Ovary (tissue), 9 donors: ENCODE data around the gene DDX25. TPM values are rescaled to one million over a fixed set of nuclear protein-coding genes. Genes with fewer than 3 reads are reported as not detected.

ENCODE experiments used
- DNase-seq, 5 donors: peaks; one replicate each; pipeline ENCODE4 v3.0.0-alpha.2; 2019 to 2020
- H3K27ac ChIP-seq, 2 donors: fragments of 200-600 bp; one replicate each; pipeline versions ENCODE4 v1.5.1 to v1.8.0; 2019 to 2022
- H3K27me3 ChIP-seq: fragments of 200-600 bp; one replicate; pipeline ENCODE4 v1.8.0; 2022
- H3K36me3 ChIP-seq: fragments of 200-600 bp; sonication (generic); one replicate; pipeline ENCODE4 v1.5.1; 2019
- H3K4me1 ChIP-seq: one replicate; pipeline ENCODE4 v1.8.1; 2013; ENCODE audit warnings: mild to moderate bottlenecking, moderate library complexity; ENCODE audit not compliant: insufficient read depth
- H3K4me3 ChIP-seq: fragments of 200-600 bp; sonication (generic); one replicate; pipeline ENCODE4 v1.5.1; 2017
- H3K9me3 ChIP-seq, 2 donors: fragments of 200-600 bp in 1 of 2; sonication (generic) in 1 of 2; one replicate each; pipeline versions ENCODE4 v1.5.1 to v1.8.1; 2013 to 2019; ENCODE audit warnings: mild to moderate bottlenecking in 1 of 2, moderate library complexity in 1 of 2
- EP300 ChIP-seq: sonication (generic); formaldehyde crosslinking; IDR thresholded peaks from one replicate; pipeline ENCODE4 v1.6.1; 2017; ENCODE audit warnings: antibody characterized with exemption
- POLR2A ChIP-seq: fragments of 450-650 bp; IDR thresholded peaks from one replicate; pipeline ENCODE4 v1.6.1; 2017; ENCODE audit warnings: antibody characterized with exemption, mild to moderate bottlenecking, moderate library complexity
- WGBS, 3 donors: extraction: QIAGEN DNeasy Blood & Tissue Kit in 1 of 3; methylation state at CpG; one replicate each; pipeline versions ENCODE4 v1.1.5 to v1.1.7; 2013 to 2017; 5-methylcytosine and 5-hydroxymethylcytosine counted together
- intact Hi-C, 4 donors: fragments of 100-400 bp; cut with DNase I; formaldehyde crosslinking; loops; one replicate each; pipeline versions ENCODE4 v1.11.0 to v1.15.1; 2022 to 2023
- polyA plus RNA-seq, 2 donors: library from polyadenylated mRNA; stranded (reverse); fragments of 200-250 nt in 1 of 2; fragments of 350-450 nt in 1 of 2; fragmentation: Illumina TruSeq in 1 of 2; extraction: RNeasy Lipid Tissue Mini Kit (QIAGEN cat#74804) in 1 of 2; gene quantifications; one replicate each; pipeline ENCODE4 v1.2.3, GENCODE V29; 2013 to 2014
- total RNA-seq, 7 donors: library from RNA; depleted of rRNA in 2 of 7; stranded (reverse); fragments of >200 nt in 2 of 7; fragmentation: NEBNext Ultra II Directional in 3 of 7; extraction: Animal tissue kit (Norgen Biotek cat#: 25700) in 3 of 7; gene quantifications; one replicate each; pipeline versions ENCODE4 v1.1.0 to v1.2.4, GENCODE V29; 2016 to 2023
- TF ChIP-seq, protein P1 (sequence below), 3 donors: fragments of 450-650 bp in 2 of 3; fragments of 200-600 bp in 1 of 3; IDR thresholded peaks; one replicate each; pipeline versions ENCODE4 v1.5.1 to v1.8.0; 2016 to 2022; ENCODE audit warnings: antibody characterized with exemption in 3 of 3, mild to moderate bottlenecking in 1 of 3
- donor health status: DM: no; HTN: no; CAD: no; lungs with moderate emphysema.
- donor health status: DM: no; HTN: no; CAD: no.
- donor health status: Bipolar disorder and iron deficiency.
- donor health status: DM: yes; HTN: yes; CAD: no.
- donor health status: DM: no; HTN: no; CAD: no.
- donor health status: DM: yes; HTN: yes; CAD: no.

The DDX25 gene
- total and polyA plus RNA-seq, 9 donors, result 0.23 to 0.92 (median 0.58) TPM; not detected in 1

DNA sequence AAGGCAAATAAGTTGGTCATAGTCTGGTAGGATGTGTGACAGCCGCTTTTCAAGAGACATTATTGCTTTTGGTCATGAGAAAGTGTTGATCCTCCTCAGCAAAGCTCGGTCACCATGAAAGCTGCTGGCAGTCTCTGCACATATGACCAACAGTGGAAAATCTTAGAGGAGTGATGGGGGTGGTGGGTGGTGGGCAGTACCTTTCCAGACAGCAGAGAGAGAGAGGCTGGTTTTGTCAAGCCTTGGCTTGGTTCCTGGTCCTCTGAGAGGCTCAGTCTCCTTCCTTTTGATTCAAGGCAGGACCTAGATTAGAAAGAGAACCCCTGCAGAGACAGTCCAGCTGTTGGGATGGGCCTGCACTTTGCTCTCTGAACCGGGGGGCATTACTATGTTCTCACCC is 21.5 kb downstream of the DDX25 start:
- Histone ChIP-seq H3K4me3 (no peak overlapping the region), H3K9me3 (no peaks in the 10 kb centered on the region), H3K4me1 (no peaks in the 10 kb centered on the region), H3K27ac (no peak overlapping the region), H3K36me3 (no peaks in the 10 kb centered on the region), H3K27me3 (no peaks in the 10 kb centered on the region)
- no peak for DNase-seq
- intact Hi-C loops, result loop anchor here in 3 of 4 donors (2.0 to 5.0 kb wide), 3 partner anchors 265 to 267 kb away; no protein-coding TSS in a partner anchor
- TF ChIP-seq EP300, result no peak
- TF ChIP-seq POLR2A, result no peak
- TF ChIP-seq, protein P1, sequence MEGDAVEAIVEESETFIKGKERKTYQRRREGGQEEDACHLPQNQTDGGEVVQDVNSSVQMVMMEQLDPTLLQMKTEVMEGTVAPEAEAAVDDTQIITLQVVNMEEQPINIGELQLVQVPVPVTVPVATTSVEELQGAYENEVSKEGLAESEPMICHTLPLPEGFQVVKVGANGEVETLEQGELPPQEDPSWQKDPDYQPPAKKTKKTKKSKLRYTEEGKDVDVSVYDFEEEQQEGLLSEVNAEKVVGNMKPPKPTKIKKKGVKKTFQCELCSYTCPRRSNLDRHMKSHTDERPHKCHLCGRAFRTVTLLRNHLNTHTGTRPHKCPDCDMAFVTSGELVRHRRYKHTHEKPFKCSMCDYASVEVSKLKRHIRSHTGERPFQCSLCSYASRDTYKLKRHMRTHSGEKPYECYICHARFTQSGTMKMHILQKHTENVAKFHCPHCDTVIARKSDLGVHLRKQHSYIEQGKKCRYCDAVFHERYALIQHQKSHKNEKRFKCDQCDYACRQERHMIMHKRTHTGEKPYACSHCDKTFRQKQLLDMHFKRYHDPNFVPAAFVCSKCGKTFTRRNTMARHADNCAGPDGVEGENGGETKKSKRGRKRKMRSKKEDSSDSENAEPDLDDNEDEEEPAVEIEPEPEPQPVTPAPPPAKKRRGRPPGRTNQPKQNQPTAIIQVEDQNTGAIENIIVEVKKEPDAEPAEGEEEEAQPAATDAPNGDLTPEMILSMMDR (IDR thresholded peaks at IDR 0.05), result no peak
- 66 to 68% (median 67%) methylated on average over 3 of the region's 3 CpGs for WGBS, 3 donors

DNA sequence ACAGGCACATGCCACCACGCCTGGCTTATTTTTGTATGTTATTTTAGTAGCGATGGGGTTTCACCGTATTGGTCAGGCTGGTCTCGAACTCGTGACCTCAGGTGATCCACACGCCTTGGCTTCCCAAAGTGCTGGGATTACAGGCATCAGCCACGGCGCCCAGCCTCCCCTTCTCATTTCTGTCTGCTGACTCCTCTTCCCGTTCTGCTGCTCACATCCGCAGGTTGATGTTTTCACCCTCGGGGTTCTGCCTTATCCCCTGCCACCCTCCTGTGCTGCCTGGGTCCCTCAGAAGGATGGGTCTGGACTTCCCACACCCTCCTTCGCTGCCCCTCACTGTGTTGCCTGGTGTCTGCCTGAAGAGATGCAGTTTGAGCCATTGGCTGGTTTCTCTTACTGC is 22.4 kb downstream of the DDX25 start:
- TF ChIP-seq POLR2A (no peak), EP300 (no peak)
- TF ChIP-seq, protein P1 (IDR thresholded peaks at IDR 0.05), result no peak
- H3K27me3 ChIP-seq, result no peaks in the 10 kb centered on the region
- H3K4me3 ChIP-seq, result no peak overlapping the region
- H3K4me1 ChIP-seq, result no peaks in the 10 kb centered on the region
- H3K27ac ChIP-seq, result no peak overlapping the region
- intact Hi-C loops, result loop anchor here in 1 of 4 donors (5.0 kb wide), 1 partner anchor 266 kb away; no protein-coding TSS in a partner anchor
- no peaks in the 10 kb centered on the region for H3K9me3 ChIP-seq
- no peaks in the 10 kb centered on the region for H3K36me3 ChIP-seq
- WGBS, 3 donors, result 94 to 96% (median 95%) methylated on average over 12 of the region's 12 CpGs
- no peak for DNase-seq

DNA sequence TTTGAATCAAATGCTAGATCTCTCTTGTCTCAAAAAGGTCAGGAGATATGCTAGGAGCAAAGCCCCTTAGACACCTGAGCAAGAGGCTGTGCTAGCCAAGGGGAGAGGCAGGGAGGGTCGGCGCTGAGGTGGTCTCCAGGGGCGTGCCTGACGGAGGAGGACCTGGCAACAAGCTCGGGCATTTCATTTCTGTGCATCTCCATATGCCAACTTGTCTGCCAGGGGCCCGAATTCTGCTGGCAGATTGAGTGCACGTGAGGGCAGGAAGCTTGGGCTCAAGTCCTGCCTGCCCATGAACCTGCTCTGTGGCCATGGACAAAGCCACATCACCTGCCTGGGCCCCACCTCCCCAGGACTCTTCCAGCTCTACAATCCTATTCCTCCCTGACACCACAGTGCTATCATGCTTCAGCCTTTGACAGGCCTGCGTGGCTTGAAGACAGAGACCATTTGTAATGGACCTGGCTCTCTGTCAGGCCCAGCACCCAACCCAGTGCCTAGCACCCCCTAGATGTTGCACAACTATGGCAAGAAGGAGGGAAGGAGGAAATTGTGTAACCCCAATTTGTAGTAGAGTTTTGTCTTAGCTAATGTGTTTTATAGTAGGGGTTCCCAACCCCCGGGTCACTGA is 25.3 kb downstream of the DDX25 start:
- no peak for DNase-seq
- no peak overlapping the region for H3K27ac ChIP-seq
- no peaks in the 10 kb centered on the region for H3K4me1 ChIP-seq
- no peak for TF ChIP-seq POLR2A
- TF ChIP-seq EP300, result no peak
- TF ChIP-seq, protein P1 (IDR thresholded peaks at IDR 0.05), result no peak
- 89 to 90% (median 89%) methylated on average over 9 of the region's 9 CpGs for WGBS, 3 donors
- intact Hi-C loops, result loop anchor here in 1 of 4 donors (5.0 kb wide), 1 partner anchor 263 kb away; no protein-coding TSS in a partner anchor
- no peaks in the 10 kb centered on the region for H3K27me3 ChIP-seq
- no peaks in the 10 kb centered on the region for H3K36me3 ChIP-seq
- no peaks in the 10 kb centered on the region for H3K9me3 ChIP-seq
- H3K4me3 ChIP-seq, result no peak overlapping the region

DNA sequence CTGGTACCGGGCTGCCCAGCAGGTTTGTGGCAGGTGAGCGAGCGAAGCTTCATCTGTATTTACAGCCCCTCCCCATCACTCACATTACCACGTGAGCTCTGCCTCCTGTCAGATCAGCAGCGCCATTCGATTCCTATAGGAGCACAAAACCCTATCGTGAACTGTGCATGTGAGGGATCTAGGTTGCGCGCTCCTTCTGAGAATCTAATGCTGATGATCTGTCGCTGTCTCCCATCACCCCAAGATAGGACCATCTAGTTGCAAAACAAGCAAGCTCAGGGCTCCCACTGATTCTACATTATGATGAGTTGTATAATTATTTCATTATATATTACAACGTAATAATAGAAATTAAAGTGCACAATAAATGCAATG is 25.8 kb downstream of the DDX25 start:
- Histone ChIP-seq H3K27me3 (no peaks in the 10 kb centered on the region), H3K4me3 (no peak overlapping the region), H3K27ac (no peak overlapping the region), H3K36me3 (no peaks in the 10 kb centered on the region), H3K9me3 (no peaks in the 10 kb centered on the region), H3K4me1 (no peaks in the 10 kb centered on the region)
- no peak for DNase-seq
- intact Hi-C loops, result no loop called here
- WGBS, 3 donors, result 95 to 98% (median 96%) methylated on average over 11 of the region's 11 CpGs
- TF ChIP-seq, protein P1 (IDR thresholded peaks at IDR 0.05), result no peak
- TF ChIP-seq EP300, result no peak
- TF ChIP-seq POLR2A, result no peak
